ENCODE measurements around the gene EWSR1. TPM values are rescaled to one million over a fixed set of nuclear protein-coding genes. Genes with fewer than 3 reads are reported as not detected.

Gene EWSR1
- total RNA-seq, 2 experiments from 2014 or later: 336 to 408 TPM

- Mint-ChIP-seq H3K4me1 (peaks cover 42% of the 10 kb centered on the region), H3K4me3 (peak overlapping the region; percentile 79), H3K27ac (peak overlapping the region; percentile 46), H3K27me3 (peaks cover 17% of the 10 kb centered on the region), H3K9me3 (ENCODE audit: low read depth) (no peaks in the 10 kb centered on the region), H3K36me3 (no peaks in the 10 kb centered on the region)
- CTCF ChIA-PET: no interaction called here
- DNase-seq (no peak), ATAC-seq (no peak)
Observed at GRCh38 chr22:29307596-29308147, 39.6 kb downstream of the EWSR1 start.

GRCh38 chr22:29308148-29308790 lies 40.2 kb downstream of the EWSR1 start:
- Mint-ChIP-seq H3K9me3 (ENCODE audit: low read depth) (no peaks in the 10 kb centered on the region), H3K36me3 (no peaks in the 10 kb centered on the region), H3K4me1 (peaks cover 45% of the 10 kb centered on the region), H3K27me3 (peaks cover 22% of the 10 kb centered on the region), H3K4me3 (peak overlapping the region; percentile 60), H3K27ac (peak overlapping the region; percentile 79)
- ATAC-seq (no peak), DNase-seq (no peak)
- CTCF ChIA-PET: interaction anchor here (1.2 kb wide), 1 partner anchor 12 kb away, joined by 3 read pairs; no protein-coding TSS in a partner anchor

DNA sequence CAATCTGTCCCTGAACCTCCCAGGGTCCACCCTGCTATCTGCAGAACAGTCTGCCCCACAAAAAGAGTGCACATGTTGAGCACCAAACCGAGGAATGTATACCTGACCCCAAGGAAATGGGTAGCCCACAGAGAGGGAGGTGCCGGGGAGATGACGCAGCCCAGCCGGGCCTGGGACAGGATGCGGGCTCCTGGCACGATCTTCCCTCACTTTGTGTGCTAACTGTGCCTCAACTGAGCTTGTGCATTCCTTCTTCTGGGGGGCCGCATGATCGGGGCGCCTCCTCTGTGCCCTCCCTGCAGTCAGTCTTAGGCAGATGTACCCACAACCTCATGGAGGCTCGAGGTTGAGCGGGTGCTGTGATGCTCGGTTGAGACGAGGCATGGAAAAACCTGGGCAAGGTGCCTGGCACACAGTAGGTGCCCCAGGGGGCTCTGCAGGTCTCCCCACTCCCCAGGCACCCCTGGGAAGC lies 40.8 kb downstream of the EWSR1 start:
- Mint-ChIP-seq H3K9me3 (ENCODE audit: low read depth) (no peaks in the 10 kb centered on the region), H3K4me1 (peaks cover 49% of the 10 kb centered on the region), H3K27me3 (peaks cover 28% of the 10 kb centered on the region), H3K27ac (peak overlapping the region; percentile 79), H3K4me3 (peak overlapping the region; percentile 60), H3K36me3 (no peaks in the 10 kb centered on the region)
- ATAC-seq (peak; percentile 60), DNase-seq (peak; percentile 90)
- CTCF ChIA-PET: interaction anchor here (1.2 kb wide), 1 partner anchor 12 kb away, joined by 3 read pairs; no protein-coding TSS in a partner anchor

- no peaks in the 10 kb centered on the region for H3K9me3 Mint-ChIP-seq (ENCODE audit: low read depth)
- CTCF ChIA-PET: interaction anchor here (1.2 kb wide), 1 partner anchor 11 kb away, joined by 3 read pairs; no protein-coding TSS in a partner anchor
- no peak overlapping the region for H3K4me3 Mint-ChIP-seq
- no peak for ATAC-seq
- DNase-seq: no peak
- H3K27ac Mint-ChIP-seq: peak overlapping the region; percentile 79
- peaks cover 56% of the 10 kb centered on the region for H3K4me1 Mint-ChIP-seq
- H3K36me3 Mint-ChIP-seq: no peaks in the 10 kb centered on the region
- H3K27me3 Mint-ChIP-seq: peaks cover 35% of the 10 kb centered on the region
Observed at GRCh38 chr22:29309332-29310064, 41.4 kb downstream of the EWSR1 start.

DNA sequence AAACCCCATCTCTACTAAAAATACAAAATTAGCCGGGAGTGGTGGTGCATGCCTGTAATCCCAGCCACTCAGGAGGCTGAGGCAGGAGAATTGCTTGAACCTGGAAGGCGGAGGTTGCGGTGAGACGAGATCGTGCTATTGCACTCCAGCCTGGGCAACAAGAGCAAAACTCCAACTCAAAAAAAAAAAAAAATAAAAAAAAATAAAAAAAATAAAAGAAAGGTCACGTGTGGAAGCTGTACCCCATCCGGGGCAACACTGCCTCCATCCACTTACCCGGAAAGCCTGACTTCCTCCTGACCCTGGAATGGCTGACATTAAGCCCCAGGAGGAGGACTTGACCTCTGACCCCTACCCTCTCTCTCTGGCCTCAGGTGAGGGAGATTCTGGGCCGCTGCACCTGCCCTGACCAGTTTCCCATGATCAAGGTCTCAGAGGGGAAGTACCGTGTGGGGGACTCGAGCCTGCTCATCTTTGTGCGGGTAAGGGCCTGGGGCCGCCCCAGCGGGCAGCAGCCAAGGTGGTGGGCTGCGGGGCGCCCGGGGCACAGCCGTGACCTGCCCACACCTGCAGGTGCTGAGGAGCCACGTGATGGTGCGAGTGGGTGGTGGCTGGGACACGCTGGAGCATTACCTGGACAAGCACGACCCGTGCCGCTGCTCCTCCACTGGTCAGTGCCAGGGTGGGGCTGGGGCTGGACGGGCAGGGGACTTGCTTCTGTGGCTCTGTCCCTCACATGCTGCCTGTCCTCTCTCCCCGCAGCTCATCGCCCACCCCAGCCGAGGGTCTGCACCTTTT lies 42.2 kb downstream of the EWSR1 start:
- Mint-ChIP-seq H3K27ac (no peak overlapping the region), H3K36me3 (no peaks in the 10 kb centered on the region), H3K4me3 (no peak overlapping the region), H3K4me1 (peaks cover 60% of the 10 kb centered on the region), H3K9me3 (ENCODE audit: low read depth) (no peaks in the 10 kb centered on the region), H3K27me3 (peaks cover 35% of the 10 kb centered on the region)
- DNase-seq (no peak), ATAC-seq (no peak)
- CTCF ChIA-PET: interaction anchor here (1.0 to 1.3 kb wide), 2 partner anchors 10 to 44 kb away, joined by 3 read pairs; no protein-coding TSS in a partner anchor

DNA sequence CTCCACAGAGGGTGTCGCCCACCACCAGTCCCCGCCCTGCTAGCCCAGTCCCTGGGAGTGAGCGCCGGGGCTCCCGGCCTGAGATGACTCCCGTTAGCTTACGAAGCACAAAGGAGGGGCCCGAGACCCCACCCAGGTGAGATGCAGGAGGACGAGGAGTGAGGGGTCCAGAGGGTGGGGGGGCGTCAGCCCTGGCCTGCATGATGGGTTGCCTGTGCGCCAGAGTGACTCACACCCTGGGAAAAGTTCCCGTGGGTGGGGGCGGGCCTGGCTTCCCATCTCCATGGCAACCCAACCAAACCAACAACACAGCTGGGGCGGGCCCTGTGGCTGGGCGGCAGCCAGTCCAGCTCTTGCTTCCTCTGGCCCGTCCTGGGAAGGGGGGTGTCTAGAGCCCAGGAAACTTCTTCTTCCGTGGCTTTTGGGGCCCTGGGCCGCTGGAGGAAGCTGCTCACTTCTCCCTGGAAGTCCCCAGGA lies 42.8 kb downstream of the EWSR1 start:
- Mint-ChIP-seq H3K4me3 (no peak overlapping the region), H3K27me3 (peaks cover 36% of the 10 kb centered on the region), H3K9me3 (ENCODE audit: low read depth) (no peaks in the 10 kb centered on the region), H3K4me1 (peaks cover 59% of the 10 kb centered on the region), H3K36me3 (no peaks in the 10 kb centered on the region), H3K27ac (no peak overlapping the region)
- ATAC-seq (peak; percentile 37), DNase-seq (peak; percentile 83)
- CTCF ChIA-PET: interaction anchor here (1.0 to 1.4 kb wide), 3 partner anchors 10 to 48 kb away, joined by 3 read pairs; no protein-coding TSS in a partner anchor

DNA sequence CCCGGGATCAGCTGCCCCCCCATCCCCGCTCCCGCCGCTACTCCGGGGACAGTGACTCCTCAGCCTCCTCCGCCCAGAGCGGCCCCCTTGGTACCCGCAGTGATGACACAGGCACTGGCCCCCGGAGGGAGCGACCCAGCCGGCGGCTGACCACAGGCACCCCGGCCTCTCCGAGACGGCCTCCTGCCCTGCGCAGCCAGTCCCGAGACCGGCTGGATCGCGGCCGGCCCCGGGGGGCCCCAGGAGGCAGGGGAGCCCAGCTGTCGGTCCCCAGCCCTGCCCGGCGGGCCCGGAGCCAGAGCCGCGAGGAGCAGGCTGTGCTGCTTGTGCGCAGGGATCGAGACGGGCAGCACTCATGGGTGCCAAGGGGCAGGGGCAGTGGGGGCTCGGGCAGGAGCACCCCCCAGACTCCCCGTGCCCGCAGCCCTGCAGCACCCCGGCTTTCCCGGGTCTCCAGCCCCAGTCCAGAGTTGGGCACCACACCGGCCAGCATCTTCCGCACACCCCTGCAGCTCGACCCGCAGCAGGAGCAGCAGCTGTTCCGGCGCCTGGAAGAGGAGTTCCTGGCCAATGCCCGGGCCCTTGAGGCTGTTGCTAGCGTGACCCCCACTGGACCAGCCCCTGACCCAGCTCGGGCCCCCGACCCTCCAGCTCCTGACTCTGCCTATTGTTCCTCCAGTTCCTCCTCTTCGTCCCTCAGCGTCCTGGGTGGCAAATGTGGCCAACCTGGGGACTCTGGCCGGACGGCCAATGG lies 43.6 kb downstream of the EWSR1 start:
- no peaks in the 10 kb centered on the region for H3K36me3 Mint-ChIP-seq
- no peak for ATAC-seq
- CTCF ChIA-PET: interaction anchor here (1.0 to 1.4 kb wide), 3 partner anchors 9 to 47 kb away, joined by 3 read pairs; no protein-coding TSS in a partner anchor
- H3K4me3 Mint-ChIP-seq: no peak overlapping the region
- no peak overlapping the region for H3K27ac Mint-ChIP-seq
- peaks cover 56% of the 10 kb centered on the region for H3K4me1 Mint-ChIP-seq
- no peak for DNase-seq
- no peaks in the 10 kb centered on the region for H3K9me3 Mint-ChIP-seq (ENCODE audit: low read depth)
- H3K27me3 Mint-ChIP-seq: peaks cover 41% of the 10 kb centered on the region

DNA sequence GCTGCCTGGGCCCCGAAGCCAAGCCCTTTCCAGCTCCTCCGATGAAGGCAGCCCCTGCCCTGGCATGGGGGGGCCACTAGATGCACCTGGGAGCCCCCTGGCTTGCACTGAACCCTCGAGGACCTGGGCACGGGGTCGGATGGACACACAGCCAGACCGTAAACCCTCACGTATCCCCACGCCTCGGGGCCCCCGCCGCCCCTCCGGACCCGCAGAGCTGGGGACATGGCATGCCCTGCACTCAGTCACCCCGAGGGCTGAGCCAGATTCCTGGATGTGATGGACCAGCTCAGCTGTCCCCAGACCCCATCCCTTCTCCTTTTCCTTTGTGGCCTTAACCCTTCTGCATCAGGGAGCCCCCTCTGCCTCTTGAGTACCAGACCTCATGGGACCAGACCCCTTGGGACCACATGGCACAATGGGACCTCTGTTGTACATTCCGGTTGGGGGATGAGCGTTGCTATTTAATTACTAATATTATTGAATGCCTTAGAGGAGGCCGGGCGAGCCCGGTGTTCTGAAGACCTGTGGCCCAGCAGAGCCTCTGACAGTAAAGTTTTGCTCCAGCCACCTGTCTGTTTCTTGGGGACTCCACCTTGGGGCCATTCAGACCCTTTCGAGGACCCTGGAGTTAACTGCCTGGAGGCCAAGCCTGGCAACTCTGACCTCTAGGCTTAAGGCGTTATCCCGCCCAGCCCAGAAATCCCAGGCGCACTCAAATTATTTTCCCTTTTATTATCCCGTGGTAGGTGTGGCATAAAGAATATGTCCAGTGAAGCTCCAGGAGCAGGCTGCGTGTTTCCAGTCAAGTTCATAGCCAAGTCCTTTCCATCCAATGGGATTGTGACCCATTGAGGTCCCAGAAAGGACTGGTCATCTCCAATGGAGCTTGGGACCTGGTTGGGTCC lies 44.4 kb downstream of the EWSR1 start:
- Mint-ChIP-seq H3K36me3 (no peaks in the 10 kb centered on the region), H3K9me3 (ENCODE audit: low read depth) (no peaks in the 10 kb centered on the region), H3K4me1 (peaks cover 54% of the 10 kb centered on the region), H3K27me3 (peaks cover 47% of the 10 kb centered on the region), H3K27ac (no peak overlapping the region), H3K4me3 (no peak overlapping the region)
- CTCF ChIA-PET: interaction anchor here (0.7 to 2.1 kb wide), 10 partner anchors 8 to 294 kb away, joined by 3 to 10 read pairs (median 4); partner anchors contain the start of genes EWSR1 and RHBDD3
- ATAC-seq (no peak), DNase-seq (no peak)

DNA sequence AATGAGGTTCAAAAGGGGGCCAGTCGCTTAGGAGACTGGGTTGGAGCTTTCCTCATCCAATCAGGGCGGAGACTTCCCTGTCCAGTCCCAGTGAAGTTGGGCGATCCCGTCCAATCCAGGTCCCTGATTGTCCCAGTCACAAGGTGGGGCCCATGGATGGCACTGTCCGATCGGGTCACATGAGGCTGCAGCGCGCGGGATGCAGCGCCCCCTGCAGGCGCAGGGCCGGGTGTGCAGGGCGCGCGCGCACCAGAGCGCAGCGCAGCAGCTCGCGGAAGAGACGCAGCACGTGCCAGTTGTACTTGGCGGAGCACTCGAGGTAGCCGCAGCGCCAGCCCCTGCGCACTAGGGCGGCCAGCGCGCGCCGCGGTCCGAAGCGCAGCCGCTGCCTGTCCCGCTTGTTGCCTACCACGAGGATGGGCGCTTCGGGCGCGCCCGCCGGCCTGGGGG lies 45.1 kb downstream of the EWSR1 start:
- H3K27ac Mint-ChIP-seq: no peak overlapping the region
- no peaks in the 10 kb centered on the region for H3K9me3 Mint-ChIP-seq (ENCODE audit: low read depth)
- no peak overlapping the region for H3K4me3 Mint-ChIP-seq
- H3K4me1 Mint-ChIP-seq: peaks cover 47% of the 10 kb centered on the region
- no peak for DNase-seq
- H3K27me3 Mint-ChIP-seq: peaks cover 49% of the 10 kb centered on the region
- CTCF ChIA-PET: interaction anchor here (0.7 to 2.1 kb wide), 9 partner anchors 8 to 293 kb away, joined by 3 to 10 read pairs (median 4); partner anchors contain the start of genes EWSR1 and RHBDD3
- peak; percentile 29 for ATAC-seq
- no peaks in the 10 kb centered on the region for H3K36me3 Mint-ChIP-seq

DNA sequence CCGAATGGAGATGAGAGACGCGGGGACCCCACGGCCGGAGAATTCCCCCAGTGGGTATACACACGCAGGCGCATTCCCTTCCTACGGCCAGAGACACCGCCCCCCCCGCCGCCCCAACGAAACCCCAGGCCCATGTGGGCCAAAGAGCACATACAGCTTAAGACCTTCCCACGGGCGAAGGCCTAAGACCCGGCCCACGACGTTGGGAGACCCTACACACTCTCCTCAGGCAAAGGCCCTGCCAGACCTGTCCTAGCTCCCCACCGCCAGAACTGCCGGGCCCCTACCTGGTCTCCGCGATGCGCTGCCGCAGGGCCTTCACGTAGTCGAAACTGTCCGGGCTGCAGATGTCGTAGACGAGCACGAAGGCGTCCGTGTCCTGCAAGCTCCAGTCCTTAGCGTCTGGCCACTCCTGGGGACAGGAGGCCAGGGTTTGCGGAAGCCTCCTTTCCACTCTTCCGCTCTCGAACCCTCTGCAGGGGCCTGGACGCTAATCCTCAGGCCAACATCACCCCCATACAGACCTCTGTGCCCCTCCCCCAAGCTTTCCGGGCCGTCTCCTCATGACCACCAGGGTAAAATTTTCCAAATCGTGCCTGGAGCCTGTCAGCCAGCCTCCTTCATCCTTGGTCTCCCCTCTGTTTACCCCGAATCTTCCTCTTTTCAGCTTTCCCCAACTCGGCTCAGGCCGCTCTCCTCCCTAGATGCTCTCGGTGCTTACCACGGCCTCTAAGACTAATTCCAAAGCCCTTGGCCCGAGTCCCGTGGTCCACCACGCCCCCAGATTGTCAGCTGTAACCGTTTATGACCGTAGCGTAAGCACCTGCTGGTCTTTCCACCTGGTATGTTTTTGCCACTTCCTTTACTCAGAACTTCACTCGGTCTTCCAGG lies 45.8 kb downstream of the EWSR1 start:
- CTCF ChIA-PET: interaction anchor here (1.0 to 2.1 kb wide), 8 partner anchors 8 to 292 kb away, joined by 3 to 10 read pairs (median 5); partner anchors contain the start of genes EWSR1 and RHBDD3
- Mint-ChIP-seq H3K4me1 (peaks cover 40% of the 10 kb centered on the region), H3K36me3 (no peaks in the 10 kb centered on the region), H3K9me3 (ENCODE audit: low read depth) (no peaks in the 10 kb centered on the region), H3K4me3 (peak overlapping the region; percentile 5), H3K27ac (no peak overlapping the region), H3K27me3 (peaks cover 49% of the 10 kb centered on the region)
- DNase-seq (no peak), ATAC-seq (no peak)
